ENCODE measurements around the gene TEKT5.

DNA sequence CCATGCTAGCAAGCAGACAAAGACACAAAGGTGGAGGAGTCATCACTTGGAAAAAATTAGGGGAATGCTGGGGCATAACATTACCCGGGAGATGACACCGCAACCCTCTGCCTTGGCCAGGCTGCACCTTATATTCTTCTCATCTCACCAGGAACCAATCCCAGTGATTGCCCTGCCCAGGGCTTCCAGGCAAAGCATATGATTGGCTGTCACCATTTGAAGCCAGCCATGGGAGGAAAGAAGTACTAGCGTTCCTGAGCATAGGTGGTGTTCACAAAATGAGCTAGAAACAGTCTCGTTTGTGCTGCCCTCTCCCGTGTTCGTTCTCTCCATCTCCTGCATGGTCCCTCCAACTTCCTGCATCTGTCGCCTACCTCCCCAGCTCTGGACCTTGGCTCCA, 29.6 kb downstream of the TEKT5 start:
- TF ChIP-seq EZH2 (IDR thresholded peaks at IDR 0.05; ENCODE audit: insufficient read depth, poor library complexity, severe bottlenecking), result no peak
- no peak for TF ChIP-seq EZH2phosphoT487 (IDR thresholded peaks at IDR 0.05; ENCODE audit: insufficient read depth, low read depth)
